Fibroblast of skin of scalp (primary cell): ENCODE results near the gene PRICKLE2.

Source experiments
- DNase-seq: peaks from one replicate; pipeline ENCODE4 v3.0.0-alpha.2; 2013

The PRICKLE2 gene

GRCh38 chr3:64247991-64248646 lies 22.9 kb upstream of the PRICKLE2 start:
- no peak for DNase-seq

- DNase-seq: peak; percentile 55
Measured at GRCh38 chr3:64244011-64244942, 19.0 kb upstream of the PRICKLE2 start.

GRCh38 chr3:64242435-64242834 lies 17.2 kb upstream of the PRICKLE2 start:
- DNase-seq: peak; percentile 53

GRCh38 chr3:64240959-64241358 lies 15.7 kb upstream of the PRICKLE2 start:
- DNase-seq: no peak

GRCh38 chr3:64240396-64240795 lies 15.1 kb upstream of the PRICKLE2 start:
- DNase-seq: peak; percentile 83

GRCh38 chr3:64239841-64240240 lies 14.6 kb upstream of the PRICKLE2 start:
- no peak for DNase-seq

GRCh38 chr3:64238971-64239667 lies 13.9 kb upstream of the PRICKLE2 start:
- DNase-seq: peak; percentile 100

- DNase-seq: no peak
Measured at GRCh38 chr3:64237083-64237482, 11.8 kb upstream of the PRICKLE2 start.

GRCh38 chr3:64235605-64236004 lies 10.3 kb upstream of the PRICKLE2 start:
- DNase-seq: no peak

- no peak for DNase-seq
Measured at GRCh38 chr3:64234571-64234970, 9.3 kb upstream of the PRICKLE2 start.

- no peak for DNase-seq
Measured at GRCh38 chr3:64232821-64233220, 7.6 kb upstream of the PRICKLE2 start.

- peak; percentile 33 for DNase-seq
Measured at GRCh38 chr3:64229903-64230302, 4.6 kb upstream of the PRICKLE2 start.

- no peak for DNase-seq
Measured at GRCh38 chr3:64228110-64228509, 2.8 kb upstream of the PRICKLE2 start.

GRCh38 chr3:64226730-64227129 lies 1.5 kb upstream of the PRICKLE2 start:
- no peak for DNase-seq

GRCh38 chr3:64225695-64226499 lies 631 bp upstream of the PRICKLE2 start:
- no peak for DNase-seq

GRCh38 chr3:64223791-64224745 lies 1.2 kb downstream of the PRICKLE2 start:
- DNase-seq: peak; percentile 79

GRCh38 chr3:64222501-64223111 lies 2.7 kb downstream of the PRICKLE2 start:
- no peak for DNase-seq

- no peak for DNase-seq
Measured at GRCh38 chr3:64221571-64222257, 3.6 kb downstream of the PRICKLE2 start.

GRCh38 chr3:64220161-64220914 lies 4.9 kb downstream of the PRICKLE2 start:
- peak; percentile 89 for DNase-seq
